ENCODE data around the gene MVD. TPM values are rescaled to one million over a fixed set of nuclear protein-coding genes. Genes with fewer than 3 reads are reported as not detected.

Gene MVD
- total RNA-seq, 3 donors from 2014 or later (not counting 1 experiment from before 2014, with no cell fraction given) = 176 to 271 (median 185) TPM

GRCh38 chr16:88687676-88688012 is 24.8 kb upstream of the MVD start:
- H3K27me3 ChIP-seq (ENCODE audit: control insufficient read depth, insufficient read depth, low read length) = no peaks in the 10 kb centered on the region
- Mint-ChIP-seq H3K4me3 (no peak overlapping the region), H3K4me1 (peaks cover 11 to 44% of the 10 kb centered on the region in 2 donors)

DNA sequence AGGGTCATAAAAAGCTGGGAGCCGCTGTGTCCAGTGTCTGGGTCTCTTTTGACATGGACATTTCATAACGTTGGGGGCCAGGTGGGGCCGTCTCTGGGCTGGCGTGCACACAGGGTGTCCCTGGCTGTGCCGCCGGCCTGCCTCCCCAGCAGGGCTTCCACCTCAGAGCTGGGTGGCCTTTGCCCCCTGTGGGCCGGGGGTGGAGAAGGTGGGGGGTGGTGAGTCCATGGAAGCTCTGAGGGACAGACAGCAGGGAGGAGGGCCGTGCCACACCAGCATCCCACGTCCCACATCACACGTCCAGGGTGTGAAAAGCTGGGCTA is 24.3 kb upstream of the MVD start:
- Mint-ChIP-seq H3K4me3 (peak overlapping the region; percentile 21), H3K27ac (no peak overlapping the region), H3K27me3 (ENCODE audit: low read depth in 2 of 2) (no peaks in the 10 kb centered on the region), H3K4me1 (peaks cover 13 to 45% of the 10 kb centered on the region in 2 donors), H3K9me3 (no peaks in the 10 kb centered on the region), H3K36me3 (no peaks in the 10 kb centered on the region)
- Histone ChIP-seq H3K27me3 (ENCODE audit: control insufficient read depth, insufficient read depth, low read length) (no peaks in the 10 kb centered on the region), H3K4me3 (ENCODE audit: low read length) (no peak overlapping the region), H3K27ac (ENCODE audit: low read length) (no peak overlapping the region), H3K4me1 (ENCODE audit: control insufficient read depth, insufficient read depth, low read length) (peaks cover 55% of the 10 kb centered on the region), H3K9me3 (ENCODE audit: control insufficient read depth, insufficient read depth, low read length) (no peaks in the 10 kb centered on the region), H3K36me3 (ENCODE audit: control insufficient read depth, insufficient read depth, low read length) (no peaks in the 10 kb centered on the region)
- DNase-seq (no peak), ATAC-seq (no peak)
- WGBS (ENCODE audit: insufficient coverage) = 79% methylated on average over 10 of the region's 10 CpGs
- TF ChIP-seq, protein P1, sequence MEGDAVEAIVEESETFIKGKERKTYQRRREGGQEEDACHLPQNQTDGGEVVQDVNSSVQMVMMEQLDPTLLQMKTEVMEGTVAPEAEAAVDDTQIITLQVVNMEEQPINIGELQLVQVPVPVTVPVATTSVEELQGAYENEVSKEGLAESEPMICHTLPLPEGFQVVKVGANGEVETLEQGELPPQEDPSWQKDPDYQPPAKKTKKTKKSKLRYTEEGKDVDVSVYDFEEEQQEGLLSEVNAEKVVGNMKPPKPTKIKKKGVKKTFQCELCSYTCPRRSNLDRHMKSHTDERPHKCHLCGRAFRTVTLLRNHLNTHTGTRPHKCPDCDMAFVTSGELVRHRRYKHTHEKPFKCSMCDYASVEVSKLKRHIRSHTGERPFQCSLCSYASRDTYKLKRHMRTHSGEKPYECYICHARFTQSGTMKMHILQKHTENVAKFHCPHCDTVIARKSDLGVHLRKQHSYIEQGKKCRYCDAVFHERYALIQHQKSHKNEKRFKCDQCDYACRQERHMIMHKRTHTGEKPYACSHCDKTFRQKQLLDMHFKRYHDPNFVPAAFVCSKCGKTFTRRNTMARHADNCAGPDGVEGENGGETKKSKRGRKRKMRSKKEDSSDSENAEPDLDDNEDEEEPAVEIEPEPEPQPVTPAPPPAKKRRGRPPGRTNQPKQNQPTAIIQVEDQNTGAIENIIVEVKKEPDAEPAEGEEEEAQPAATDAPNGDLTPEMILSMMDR (IDR thresholded peaks at IDR 0.05) = no peak
- intact Hi-C loops (cut with micrococcal nuclease) = loop anchor here (2.0 to 5.0 kb wide), 2 partner anchors 14 to 50 kb away; partner anchors contain the start of gene IL17C

More at GRCh38 chr16:88687676-88688012, 24.8 kb upstream of the MVD start:
- WGBS (ENCODE audit: insufficient coverage) = no CpG with 5 or more reads among the region's 3 CpGs
- H3K27ac ChIP-seq (ENCODE audit: low read length) = no peak overlapping the region
- Mint-ChIP-seq H3K9me3 (no peaks in the 10 kb centered on the region), H3K27ac (no peak overlapping the region), H3K27me3 (ENCODE audit: low read depth in 2 of 2) (no peaks in the 10 kb centered on the region), H3K36me3 (no peaks in the 10 kb centered on the region)
- H3K4me1 ChIP-seq (ENCODE audit: control insufficient read depth, insufficient read depth, low read length) = peaks cover 57% of the 10 kb centered on the region
- no peak overlapping the region for H3K4me3 ChIP-seq (ENCODE audit: low read length)
- DNase-seq (no peak), ATAC-seq (no peak)
- TF ChIP-seq, protein P1 (IDR thresholded peaks at IDR 0.05) = no peak
- intact Hi-C loops (cut with micrococcal nuclease) = loop anchor here (2.0 to 5.0 kb wide), 2 partner anchors 13 to 50 kb away; partner anchors contain the start of gene IL17C
- H3K9me3 ChIP-seq (ENCODE audit: control insufficient read depth, insufficient read depth, low read length) = no peaks in the 10 kb centered on the region
- H3K36me3 ChIP-seq (ENCODE audit: control insufficient read depth, insufficient read depth, low read length) = no peaks in the 10 kb centered on the region

DNA sequence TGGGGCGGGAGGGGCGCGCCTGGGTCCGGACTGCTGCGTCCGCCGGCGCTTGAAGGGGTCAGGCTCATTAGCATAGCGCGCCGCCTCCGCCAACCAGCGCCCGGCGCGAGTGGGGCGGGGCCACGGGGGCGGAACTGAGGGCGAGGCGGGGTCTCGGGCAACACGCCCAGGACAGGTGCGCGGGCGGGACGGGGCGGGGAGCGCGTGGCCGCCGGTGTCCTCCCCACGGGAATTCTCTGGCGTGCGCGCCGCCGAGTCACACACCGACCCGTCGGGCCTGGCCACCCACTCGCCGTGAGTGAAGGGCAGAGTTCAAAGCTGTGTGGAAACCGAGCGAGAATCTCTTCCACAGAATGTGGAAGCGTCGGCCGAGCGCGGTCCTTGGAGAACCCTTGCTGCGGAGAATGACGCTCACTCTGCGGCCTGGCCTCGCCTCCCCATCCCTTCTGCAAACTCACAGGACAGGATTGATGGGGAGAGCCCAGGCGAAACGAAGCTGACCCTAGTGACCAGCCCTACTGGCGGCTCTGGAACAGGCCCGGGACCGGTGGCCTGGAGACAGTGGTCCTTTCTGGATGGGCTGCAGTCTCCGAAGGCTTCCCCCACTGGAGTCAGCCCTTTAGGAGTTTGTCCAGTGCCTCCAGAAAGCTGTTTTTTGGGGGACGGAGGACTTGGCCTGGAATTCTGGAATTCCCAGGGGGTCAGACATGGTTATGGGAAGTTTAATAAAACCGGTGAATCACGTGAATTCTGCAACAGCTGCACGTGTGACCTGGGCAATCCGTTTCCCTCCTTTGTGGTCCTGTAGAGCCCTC is 23.8 kb upstream of the MVD start, which contains the start of gene SNAI3:
Gene SNAI3, minus strand, starts transcription at position 69 of the 815 bp plus-strand sequence. CDS start 101 bp downstream, outside the sequence.
- TF ChIP-seq, protein P1 (IDR thresholded peaks at IDR 0.05) = no peak
- 12% methylated on average over 65 of the region's 65 CpGs for WGBS (ENCODE audit: insufficient coverage)
- peak; percentile 86 to 94 (median 93) for ATAC-seq
- Mint-ChIP-seq H3K9me3 (no peaks in the 10 kb centered on the region), H3K27me3 (ENCODE audit: low read depth in 2 of 2) (no peaks in the 10 kb centered on the region), H3K4me1 (peaks cover 15 to 45% of the 10 kb centered on the region in 2 donors), H3K27ac (peak within 1 kb of the TSS; percentile 36 to 73), H3K36me3 (no peaks in the 10 kb centered on the region), H3K4me3 (peak within 1 kb of the TSS; percentile 84)
- DNase-seq = peak; percentile 88 to 89
- H3K4me3 ChIP-seq (ENCODE audit: low read length) = peak within 1 kb of the TSS; percentile 92
- H3K27me3 ChIP-seq (ENCODE audit: control insufficient read depth, insufficient read depth, low read length) = no peaks in the 10 kb centered on the region
- intact Hi-C loops (cut with micrococcal nuclease) = loop anchor here (1.0 to 5.0 kb wide), 3 partner anchors 14 to 66 kb away; partner anchors contain the start of gene IL17C
- H3K36me3 ChIP-seq (ENCODE audit: control insufficient read depth, insufficient read depth, low read length) = no peaks in the 10 kb centered on the region
- H3K9me3 ChIP-seq (ENCODE audit: control insufficient read depth, insufficient read depth, low read length) = no peaks in the 10 kb centered on the region
- peak within 1 kb of the TSS; percentile 63 for H3K27ac ChIP-seq (ENCODE audit: low read length)
- peaks cover 55% of the 10 kb centered on the region for H3K4me1 ChIP-seq (ENCODE audit: control insufficient read depth, insufficient read depth, low read length)

Measured in natural killer cell (primary cell).